Measurements from ENCODE around the gene MCEMP1.

DNA sequence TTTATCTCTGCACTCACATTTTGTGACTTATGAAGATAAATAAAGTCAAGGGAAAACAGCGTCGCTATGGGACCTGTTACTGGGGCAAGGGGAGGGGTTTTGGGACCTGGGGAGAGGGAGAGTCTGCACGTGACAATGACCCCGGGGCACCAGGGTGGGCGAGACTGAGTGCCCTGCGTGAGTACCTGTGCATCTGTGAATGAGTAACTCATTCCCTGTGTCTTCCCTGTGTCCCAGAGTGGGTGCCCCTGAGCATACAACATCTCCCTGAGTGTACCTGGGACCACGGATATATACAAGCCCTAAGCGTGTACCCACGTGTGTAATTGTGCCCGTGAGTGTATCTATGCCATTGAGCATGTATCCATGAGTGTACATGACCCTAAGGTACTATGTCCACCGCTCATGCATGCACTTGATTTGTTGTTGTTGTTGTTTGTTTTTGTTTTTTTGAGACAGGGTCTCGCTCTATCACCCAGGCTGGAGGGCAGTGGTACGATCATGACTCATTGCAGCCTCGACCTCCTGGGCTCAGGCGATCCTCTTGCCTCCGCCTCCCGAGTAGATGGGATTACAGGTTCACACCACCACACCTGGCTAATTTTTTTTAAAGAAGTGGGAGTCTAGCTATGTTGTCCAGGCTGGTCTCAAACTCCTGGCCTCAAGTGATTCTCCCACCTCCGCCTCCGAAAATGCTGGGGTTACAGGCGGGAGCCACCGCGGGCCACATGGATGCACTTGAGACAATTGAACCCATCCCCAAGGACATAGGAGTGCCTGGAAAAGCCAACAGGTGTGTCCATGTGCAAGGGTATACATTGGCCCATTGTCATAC is 3.1 kb downstream of the MCEMP1 start:
- TF ChIP-seq, protein P1, sequence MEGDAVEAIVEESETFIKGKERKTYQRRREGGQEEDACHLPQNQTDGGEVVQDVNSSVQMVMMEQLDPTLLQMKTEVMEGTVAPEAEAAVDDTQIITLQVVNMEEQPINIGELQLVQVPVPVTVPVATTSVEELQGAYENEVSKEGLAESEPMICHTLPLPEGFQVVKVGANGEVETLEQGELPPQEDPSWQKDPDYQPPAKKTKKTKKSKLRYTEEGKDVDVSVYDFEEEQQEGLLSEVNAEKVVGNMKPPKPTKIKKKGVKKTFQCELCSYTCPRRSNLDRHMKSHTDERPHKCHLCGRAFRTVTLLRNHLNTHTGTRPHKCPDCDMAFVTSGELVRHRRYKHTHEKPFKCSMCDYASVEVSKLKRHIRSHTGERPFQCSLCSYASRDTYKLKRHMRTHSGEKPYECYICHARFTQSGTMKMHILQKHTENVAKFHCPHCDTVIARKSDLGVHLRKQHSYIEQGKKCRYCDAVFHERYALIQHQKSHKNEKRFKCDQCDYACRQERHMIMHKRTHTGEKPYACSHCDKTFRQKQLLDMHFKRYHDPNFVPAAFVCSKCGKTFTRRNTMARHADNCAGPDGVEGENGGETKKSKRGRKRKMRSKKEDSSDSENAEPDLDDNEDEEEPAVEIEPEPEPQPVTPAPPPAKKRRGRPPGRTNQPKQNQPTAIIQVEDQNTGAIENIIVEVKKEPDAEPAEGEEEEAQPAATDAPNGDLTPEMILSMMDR (IDR thresholded peaks at IDR 0.05): no peak
- TF ChIP-seq POLR2A (IDR thresholded peaks at IDR 0.05): no peak

Data from adrenal gland (tissue), 5 donors.